A673 (cell line): ENCODE data around the gene DCP1A.
"Not testable (repeated sequence)": the region's sequence is repeated elsewhere in the genome, so short reads cannot be mapped to it uniquely, and the experiment has no call there.

Experiments
- CTCF ChIP-seq: fragments of 300-800, 200-600 bp; sonication (generic); conservative IDR thresholded peaks from 2 replicates; pipeline ENCODE4 v1.5.1; 2017; ENCODE audit warnings: low read depth, mild to moderate bottlenecking, antibody characterized with exemption, low read length, moderate library complexity, mixed read lengths
- EZH2 ChIP-seq: fragments of 200-600 bp; sonication (generic); IDR thresholded peaks from 2 replicates; pipeline ENCODE4 v1.6.1; 2017; ENCODE audit warnings: borderline replicate concordance, low read depth, mild to moderate bottlenecking, mixed read lengths, antibody characterized with exemption, low read length; ENCODE audit not compliant: poor library complexity, severe bottlenecking

- TF ChIP-seq CTCF, EZH2: not testable (repeated sequence)
Measured at GRCh38 chr3:53252947-53253322, 94.4 kb downstream of the DCP1A start.
